SK-N-MC (cell line): Measurements from ENCODE around the gene NDUFB7.

Source experiments
- DNase-seq: peaks from one replicate; pipeline ENCODE4 v3.0.0-alpha.2; 2011; ENCODE audit warnings: low read depth, low spot score
- H3K27ac ChIP-seq: fragments of 200-600 bp; sonication (generic); 2 replicates; pipeline ENCODE4 v1.5.1; 2016; ENCODE audit warnings: mixed run types
- H3K36me3 ChIP-seq: fragments of 200-600 bp; sonication (generic); 2 replicates; pipeline ENCODE4 v1.6.1; 2017; ENCODE audit warnings: antibody characterized with exemption, low read length, mixed read lengths; ENCODE audit not compliant: insufficient read depth
- H3K4me3 ChIP-seq: fragments of 200-600 bp; sonication (generic); 2 replicates; pipeline ENCODE4 v1.5.1; 2016
- H3K9ac ChIP-seq: fragments of 200-600 bp; sonication (generic); 2 replicates; pipeline ENCODE4 v1.8.0; 2017; ENCODE audit warnings: mixed run types, mixed read lengths; ENCODE audit not compliant: insufficient read length
- H3K9me3 ChIP-seq: fragments of 200-600 bp; sonication (generic); 2 replicates; pipeline ENCODE4 v1.6.1; 2017; ENCODE audit warnings: low read depth, mild to moderate bottlenecking, antibody characterized with exemption, low read length, moderate library complexity, mixed read lengths
- EZH2 ChIP-seq: fragments of 200-600 bp; sonication (generic); IDR thresholded peaks from one replicate; pipeline ENCODE4 v1.6.1; 2017; ENCODE audit warnings: antibody characterized with exemption
- FOXP2 ChIP-seq: optimal IDR thresholded peaks from 2 replicates; pipeline ENCODE3; 2011; ENCODE audit warnings: mild to moderate bottlenecking, moderate library complexity; ENCODE audit not compliant: insufficient read depth; ENCODE audit errors: extremely low read length, control extremely low read depth
- POLR2AphosphoS5 ChIP-seq: IDR thresholded peaks from 2 replicates; pipeline ENCODE4 v1.6.1; 2012; ENCODE audit warnings: mild to moderate bottlenecking, low read depth, low read length, borderline replicate concordance

Gene NDUFB7

DNA sequence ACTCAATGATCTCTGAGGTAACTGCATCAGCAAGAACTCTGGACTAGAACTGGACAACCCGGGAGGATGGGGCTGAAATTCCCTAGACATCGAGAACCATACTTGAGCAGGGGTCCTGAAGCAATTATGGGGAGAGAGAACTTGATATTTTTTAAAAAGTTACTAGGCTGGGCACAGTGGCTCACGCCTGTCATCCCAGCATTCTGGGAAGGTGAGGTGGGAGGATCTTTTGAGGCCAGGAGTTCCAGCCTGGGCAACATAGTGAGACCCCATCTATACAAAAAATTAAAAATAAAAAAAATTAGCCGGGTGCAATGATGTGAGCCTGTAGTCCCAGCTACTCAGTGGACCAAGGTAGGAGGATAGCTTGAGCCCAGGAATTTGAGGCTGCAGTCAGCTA lies 51.3 kb downstream of the NDUFB7 start:
- TF ChIP-seq POLR2AphosphoS5, result no peak
- no peak for TF ChIP-seq FOXP2
- TF ChIP-seq EZH2, result no peak
- no peak overlapping the region for H3K9ac ChIP-seq

DNA sequence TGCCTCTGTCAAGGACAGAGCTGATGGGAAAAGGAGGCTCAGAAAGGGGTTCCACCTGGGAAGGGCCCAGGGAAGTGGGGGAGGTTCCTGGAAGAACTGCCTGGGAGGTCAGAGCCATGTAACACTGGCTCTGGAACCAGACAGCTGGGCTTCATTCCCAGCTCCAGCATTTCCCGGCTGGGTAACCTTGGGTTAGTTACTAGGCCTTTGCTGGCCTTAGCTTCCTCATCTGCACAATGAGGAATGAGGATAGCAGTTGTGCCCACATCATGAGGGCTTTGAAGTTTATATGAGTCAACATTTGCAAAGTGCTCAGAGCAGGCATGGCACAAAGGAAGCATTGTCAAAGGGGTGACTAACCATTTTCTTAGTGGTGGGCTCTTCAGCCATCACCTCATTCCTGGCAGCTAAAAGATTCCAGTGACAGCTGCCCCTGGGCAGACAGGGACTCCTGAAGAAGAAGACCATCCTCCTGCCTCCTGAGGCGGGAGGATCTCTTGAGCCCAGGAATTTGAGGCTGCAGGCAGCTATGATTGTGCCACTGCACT lies 51.9 kb downstream of the NDUFB7 start:
- no peak for TF ChIP-seq FOXP2
- no peak for TF ChIP-seq EZH2
- TF ChIP-seq POLR2AphosphoS5, result no peak
- no peak overlapping the region for H3K9ac ChIP-seq
- DNase-seq, result no peak

More for the DNA sequence above, 51.3 kb downstream of the NDUFB7 start:
- no peak overlapping the region for H3K27ac ChIP-seq
- H3K36me3 ChIP-seq, result peaks cover 15% of the 10 kb centered on the region
- H3K9me3 ChIP-seq, result no peaks in the 10 kb centered on the region
- DNase-seq, result no peak
- no peak overlapping the region for H3K4me3 ChIP-seq

DNA sequence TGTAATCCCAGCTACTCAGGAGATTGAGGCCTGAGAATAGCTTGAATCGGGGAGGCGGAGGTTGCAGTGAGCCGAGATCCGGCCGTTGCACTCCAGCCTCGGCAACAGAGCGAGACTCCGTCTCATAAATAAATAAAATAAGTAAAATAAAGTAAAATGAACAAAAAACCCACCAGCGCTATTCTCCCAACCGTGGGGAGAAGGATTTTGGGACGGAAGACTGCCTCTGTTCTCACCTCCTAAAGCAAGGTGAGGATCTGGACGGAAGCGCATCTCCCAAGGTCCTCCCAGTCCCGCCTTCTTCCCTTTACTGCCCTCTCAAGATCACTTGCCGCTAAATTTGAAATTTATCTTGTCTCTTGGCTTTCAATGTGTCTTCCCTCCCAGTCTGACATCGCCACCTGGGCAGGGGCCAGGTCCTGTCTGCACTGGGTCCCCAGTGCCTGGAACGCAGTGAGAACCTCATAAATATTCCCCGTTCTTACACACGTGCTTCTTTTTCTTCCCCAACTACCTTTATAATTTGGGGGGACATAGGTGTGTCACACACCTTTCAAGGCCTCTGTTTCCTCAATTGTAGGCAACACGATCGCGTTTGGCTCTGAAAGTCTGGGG lies 52.5 kb downstream of the NDUFB7 start:
- Histone ChIP-seq H3K27ac (peak overlapping the region; percentile 83; the same call in 1 of the 2 replicates), H3K4me3 (no peak overlapping the region), H3K9ac (no peak overlapping the region), H3K36me3 (peaks cover 27% of the 10 kb centered on the region), H3K9me3 (no peaks in the 10 kb centered on the region)
- TF ChIP-seq EZH2 (no peak), POLR2AphosphoS5 (no peak), FOXP2 (no peak)
- no peak for DNase-seq

More for the DNA sequence above, 51.9 kb downstream of the NDUFB7 start:
- peaks cover 21% of the 10 kb centered on the region for H3K36me3 ChIP-seq
- no peak overlapping the region for H3K27ac ChIP-seq
- no peak overlapping the region for H3K4me3 ChIP-seq
- H3K9me3 ChIP-seq, result no peaks in the 10 kb centered on the region

DNA sequence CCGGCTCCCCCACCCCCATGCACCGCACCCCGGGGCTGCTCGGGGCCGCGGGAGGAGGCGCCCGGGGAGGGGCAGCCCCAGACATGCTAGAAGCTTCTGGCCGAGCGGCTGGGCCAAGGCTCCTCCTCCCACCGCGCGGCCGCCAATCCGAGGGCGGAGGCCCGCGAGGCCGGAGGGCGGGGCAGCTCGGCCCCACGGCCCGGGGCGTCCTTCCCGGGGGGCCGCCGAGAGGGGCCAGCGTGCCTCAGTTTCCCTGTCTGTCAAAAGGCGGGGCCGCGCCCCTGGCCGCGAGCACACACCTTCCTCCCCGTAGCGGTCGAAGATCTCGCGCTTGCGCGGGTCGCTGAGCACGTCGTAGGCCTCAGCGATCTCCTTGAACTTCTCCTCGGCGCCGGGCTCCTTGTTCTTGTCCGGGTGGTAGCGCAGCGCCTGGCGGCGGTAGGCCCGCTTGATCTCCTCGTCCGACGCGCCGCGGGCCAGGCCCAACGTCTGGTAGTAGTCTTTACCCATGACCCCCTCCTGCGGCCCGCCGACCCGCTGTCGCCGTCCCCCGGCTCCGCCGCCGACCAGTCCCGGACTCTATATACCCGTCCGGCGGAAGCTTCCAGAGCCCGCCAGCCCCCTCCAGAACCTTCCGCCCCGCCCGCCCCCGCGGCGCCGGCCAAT lies 53.9 kb downstream of the NDUFB7 start, which contains the start of gene DNAJB1:
TSS of gene DNAJB1 (minus strand) at position 558 of the 666 bp plus-strand sequence. CDS start at position 510, 48 bp downstream.
- Histone ChIP-seq H3K9ac (peak within 1 kb of the TSS; percentile 94), H3K27ac (peak within 1 kb of the TSS; percentile 83), H3K36me3 (peaks cover 31% of the 10 kb centered on the region), H3K4me3 (peak within 1 kb of the TSS; percentile 90), H3K9me3 (no peaks in the 10 kb centered on the region)
- TF ChIP-seq EZH2, result no peak
- TF ChIP-seq POLR2AphosphoS5, result peak; percentile 93
- DNase-seq, result no peak

DNA sequence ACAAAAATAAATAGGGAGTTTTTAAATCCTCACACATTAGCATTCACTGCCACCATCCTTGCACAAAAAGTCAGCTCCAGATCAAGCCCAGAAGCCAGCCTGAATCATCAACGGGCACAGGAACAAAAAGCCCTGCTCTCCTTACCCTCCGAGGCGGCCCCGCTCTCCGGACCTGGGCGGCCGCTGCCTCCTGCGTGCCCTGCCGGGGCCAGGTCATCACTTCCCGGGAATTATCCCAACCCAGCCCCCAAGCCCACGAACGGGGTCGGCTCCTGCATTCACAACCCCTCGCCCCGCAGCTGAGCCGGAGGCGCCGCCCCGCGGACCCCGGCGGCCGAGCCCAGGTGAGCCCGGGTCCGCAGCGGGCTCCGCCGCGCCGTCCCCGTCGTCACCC lies 54.4 kb downstream of the NDUFB7 start:
- TF ChIP-seq POLR2AphosphoS5, result no peak
- no peak for TF ChIP-seq FOXP2
- no peak for TF ChIP-seq EZH2
- H3K4me3 ChIP-seq, result peak overlapping the region; percentile 90
- DNase-seq, result no peak
- no peak overlapping the region for H3K27ac ChIP-seq
- no peaks in the 10 kb centered on the region for H3K9me3 ChIP-seq
- H3K9ac ChIP-seq, result peak overlapping the region; percentile 94
- peaks cover 31% of the 10 kb centered on the region for H3K36me3 ChIP-seq

DNA sequence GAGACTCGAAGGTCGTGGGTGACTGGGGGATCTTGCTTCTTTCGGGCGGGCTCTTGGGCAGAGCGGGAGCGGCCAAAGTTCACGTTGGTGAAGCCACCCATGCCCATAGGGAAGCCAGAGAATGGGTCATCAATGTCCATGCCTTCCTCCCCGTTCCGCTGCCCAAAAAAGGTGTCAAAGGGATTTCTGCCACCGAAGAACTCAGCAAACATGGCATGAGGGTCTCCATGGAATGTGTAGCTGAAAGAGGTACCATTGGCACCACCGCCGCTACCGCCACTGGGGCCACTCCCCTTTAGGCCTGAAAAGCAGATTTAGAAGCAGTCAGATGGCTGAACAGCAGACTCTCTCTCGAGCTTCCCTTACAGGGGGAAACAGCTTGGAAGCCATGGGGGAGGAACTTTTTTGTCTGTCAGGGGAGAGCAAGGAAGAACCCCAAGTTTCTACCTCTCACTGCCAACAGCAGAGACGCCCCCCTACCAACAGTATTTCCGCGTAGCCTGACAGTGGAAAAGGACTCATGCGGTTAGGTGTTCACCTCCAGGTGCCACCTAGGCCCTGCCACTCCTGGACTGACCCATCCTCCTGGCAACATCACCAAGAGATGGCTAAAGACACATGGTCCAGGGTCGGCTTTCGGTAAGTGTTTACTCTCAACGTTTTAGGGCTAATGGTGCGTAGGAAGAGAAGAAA lies 55.0 kb downstream of the NDUFB7 start:
- no peak for DNase-seq
- no peak overlapping the region for H3K27ac ChIP-seq
- peaks cover 31% of the 10 kb centered on the region for H3K36me3 ChIP-seq
- H3K9me3 ChIP-seq, result no peaks in the 10 kb centered on the region
- peak overlapping the region; percentile 94 for H3K9ac ChIP-seq
- H3K4me3 ChIP-seq, result peak overlapping the region; percentile 90
- TF ChIP-seq EZH2 (no peak), POLR2AphosphoS5 (no peak), FOXP2 (no peak)
